GM23338 (cell line): ENCODE data around the gene UBA3.

Experiments used
- EZH2 ChIP-seq: fragments of 200-600 bp; sonication (generic); IDR thresholded peaks from one replicate; pipeline ENCODE4 v1.8.0; 2017; ENCODE audit warnings: antibody characterized with exemption, mild to moderate bottlenecking, low read depth; ENCODE audit not compliant: unreplicated experiment
- EZH2phosphoT487 ChIP-seq: fragments of 200-600 bp; sonication (generic); IDR thresholded peaks from one replicate; pipeline ENCODE4 v1.8.1; 2018; ENCODE audit warnings: antibody characterized with exemption; ENCODE audit not compliant: unreplicated experiment
- JUNB ChIP-seq: IDR thresholded peaks from one replicate; pipeline ENCODE4 v1.6.1; 2016; ENCODE audit warnings: antibody characterized with exemption; ENCODE audit not compliant: unreplicated experiment
- POLR2AphosphoS5 ChIP-seq: IDR thresholded peaks from 2 replicates; pipeline ENCODE4 v1.6.1; 2016; ENCODE audit warnings: antibody characterized with exemption, low read depth
- ZNF114 ChIP-seq: fragments of 250-450 bp; sonication (Bioruptor Pico); IDR thresholded peaks from 2 replicates; pipeline ENCODE4 v1.5.0; 2020; ENCODE audit warnings: mild to moderate bottlenecking, moderate library complexity
- TF ChIP-seq, protein P1 (sequence below), 2 experiments: fragments of 200-600 bp in 1 of 2; sonication (generic) in 1 of 2; conservative IDR thresholded peaks; 2 replicates each; pipeline versions ENCODE4 v1.5.1 to v1.6.1; 2016 to 2017; ENCODE audit warnings: antibody characterized with exemption in 2 of 2, low read depth in 2 of 2, mild to moderate bottlenecking in 2 of 2, moderate library complexity in 1 of 2
- TF ChIP-seq, protein P2 (sequence below): IDR thresholded peaks from one replicate; pipeline ENCODE4 v1.6.1; 2018; ENCODE audit warnings: antibody characterized with exemption; ENCODE audit not compliant: unreplicated experiment

DNA sequence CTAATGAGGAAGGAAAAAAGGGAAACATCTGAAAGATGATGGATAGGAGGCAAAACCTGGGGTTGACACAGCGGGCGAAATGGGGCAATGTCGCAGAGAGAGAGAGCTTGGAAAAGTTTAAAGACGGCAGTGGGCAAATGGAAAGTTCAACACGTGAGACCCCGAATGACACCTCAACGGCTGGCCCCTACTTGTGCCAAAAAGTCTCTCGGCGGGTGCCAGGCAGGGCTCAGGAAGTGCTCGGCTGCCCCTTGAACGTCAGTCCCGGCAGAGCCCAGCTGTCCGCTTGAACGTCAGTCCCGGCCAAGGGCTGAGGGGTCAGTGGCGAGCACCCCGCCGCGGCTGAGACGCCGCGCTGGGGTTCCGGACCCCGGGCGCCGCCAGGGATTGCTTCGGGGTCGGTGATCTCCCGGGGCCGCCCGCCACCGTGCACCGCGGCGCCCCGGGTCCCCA lies 67.3 kb downstream of the UBA3 start:
- TF ChIP-seq, protein P1, sequence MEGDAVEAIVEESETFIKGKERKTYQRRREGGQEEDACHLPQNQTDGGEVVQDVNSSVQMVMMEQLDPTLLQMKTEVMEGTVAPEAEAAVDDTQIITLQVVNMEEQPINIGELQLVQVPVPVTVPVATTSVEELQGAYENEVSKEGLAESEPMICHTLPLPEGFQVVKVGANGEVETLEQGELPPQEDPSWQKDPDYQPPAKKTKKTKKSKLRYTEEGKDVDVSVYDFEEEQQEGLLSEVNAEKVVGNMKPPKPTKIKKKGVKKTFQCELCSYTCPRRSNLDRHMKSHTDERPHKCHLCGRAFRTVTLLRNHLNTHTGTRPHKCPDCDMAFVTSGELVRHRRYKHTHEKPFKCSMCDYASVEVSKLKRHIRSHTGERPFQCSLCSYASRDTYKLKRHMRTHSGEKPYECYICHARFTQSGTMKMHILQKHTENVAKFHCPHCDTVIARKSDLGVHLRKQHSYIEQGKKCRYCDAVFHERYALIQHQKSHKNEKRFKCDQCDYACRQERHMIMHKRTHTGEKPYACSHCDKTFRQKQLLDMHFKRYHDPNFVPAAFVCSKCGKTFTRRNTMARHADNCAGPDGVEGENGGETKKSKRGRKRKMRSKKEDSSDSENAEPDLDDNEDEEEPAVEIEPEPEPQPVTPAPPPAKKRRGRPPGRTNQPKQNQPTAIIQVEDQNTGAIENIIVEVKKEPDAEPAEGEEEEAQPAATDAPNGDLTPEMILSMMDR (conservative IDR thresholded peaks at IDR 0.05; ENCODE audit: low read depth in 2 of 2), result no peak
- TF ChIP-seq POLR2AphosphoS5, result no peak
- no peak for TF ChIP-seq EZH2phosphoT487
- no peak for TF ChIP-seq ZNF114 (CRISPR knock-in tag)
- TF ChIP-seq, protein P2, sequence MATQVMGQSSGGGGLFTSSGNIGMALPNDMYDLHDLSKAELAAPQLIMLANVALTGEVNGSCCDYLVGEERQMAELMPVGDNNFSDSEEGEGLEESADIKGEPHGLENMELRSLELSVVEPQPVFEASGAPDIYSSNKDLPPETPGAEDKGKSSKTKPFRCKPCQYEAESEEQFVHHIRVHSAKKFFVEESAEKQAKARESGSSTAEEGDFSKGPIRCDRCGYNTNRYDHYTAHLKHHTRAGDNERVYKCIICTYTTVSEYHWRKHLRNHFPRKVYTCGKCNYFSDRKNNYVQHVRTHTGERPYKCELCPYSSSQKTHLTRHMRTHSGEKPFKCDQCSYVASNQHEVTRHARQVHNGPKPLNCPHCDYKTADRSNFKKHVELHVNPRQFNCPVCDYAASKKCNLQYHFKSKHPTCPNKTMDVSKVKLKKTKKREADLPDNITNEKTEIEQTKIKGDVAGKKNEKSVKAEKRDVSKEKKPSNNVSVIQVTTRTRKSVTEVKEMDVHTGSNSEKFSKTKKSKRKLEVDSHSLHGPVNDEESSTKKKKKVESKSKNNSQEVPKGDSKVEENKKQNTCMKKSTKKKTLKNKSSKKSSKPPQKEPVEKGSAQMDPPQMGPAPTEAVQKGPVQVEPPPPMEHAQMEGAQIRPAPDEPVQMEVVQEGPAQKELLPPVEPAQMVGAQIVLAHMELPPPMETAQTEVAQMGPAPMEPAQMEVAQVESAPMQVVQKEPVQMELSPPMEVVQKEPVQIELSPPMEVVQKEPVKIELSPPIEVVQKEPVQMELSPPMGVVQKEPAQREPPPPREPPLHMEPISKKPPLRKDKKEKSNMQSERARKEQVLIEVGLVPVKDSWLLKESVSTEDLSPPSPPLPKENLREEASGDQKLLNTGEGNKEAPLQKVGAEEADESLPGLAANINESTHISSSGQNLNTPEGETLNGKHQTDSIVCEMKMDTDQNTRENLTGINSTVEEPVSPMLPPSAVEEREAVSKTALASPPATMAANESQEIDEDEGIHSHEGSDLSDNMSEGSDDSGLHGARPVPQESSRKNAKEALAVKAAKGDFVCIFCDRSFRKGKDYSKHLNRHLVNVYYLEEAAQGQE, result no peak
- TF ChIP-seq EZH2, result no peak
- no peak for TF ChIP-seq JUNB
